Stimulated activated CD4-positive, alpha-beta T cell treated with anti-CD3 and anti-CD28 coated beads, Interleukin-4, amount 100 ng/mL, for 24 hours (primary cell): ENCODE results near the gene HRG.
"Not testable (repeated sequence)": the region's sequence is repeated elsewhere in the genome, so short reads cannot be mapped to it uniquely, and the experiment has no call there.

Source experiments
- DNase-seq: peaks from one replicate; pipeline ENCODE4 v3.0.0-alpha.2; 2020

The HRG gene

GRCh38 chr3:186682812-186683211 is 17.0 kb downstream of the HRG start:
- DNase-seq, result no peak

- no peak for DNase-seq
Measured at GRCh38 chr3:186683979-186684378, 18.2 kb downstream of the HRG start.

- DNase-seq, result not testable (repeated sequence)
Measured at GRCh38 chr3:186686475-186686874, 20.7 kb downstream of the HRG start.

- no peak for DNase-seq
Measured at GRCh38 chr3:186687120-186687651, 21.4 kb downstream of the HRG start.

GRCh38 chr3:186690304-186690703 is 24.5 kb downstream of the HRG start:
- DNase-seq, result not testable (repeated sequence)

GRCh38 chr3:186691676-186692075 is 25.9 kb downstream of the HRG start:
- no peak for DNase-seq

- DNase-seq, result no peak
Measured at GRCh38 chr3:186693843-186694242, 28.0 kb downstream of the HRG start.

GRCh38 chr3:186694288-186695032 is 28.6 kb downstream of the HRG start:
- DNase-seq, result no peak

- no peak for DNase-seq
Measured at GRCh38 chr3:186696522-186696921, 30.7 kb downstream of the HRG start.

- no peak for DNase-seq
Measured at GRCh38 chr3:186697510-186697909, 31.7 kb downstream of the HRG start.

- no peak for DNase-seq
Measured at GRCh38 chr3:186700267-186700666, 34.5 kb downstream of the HRG start.

GRCh38 chr3:186702451-186702850 is 36.6 kb downstream of the HRG start:
- not testable (repeated sequence) for DNase-seq

GRCh38 chr3:186705882-186706780 is 40.3 kb downstream of the HRG start:
- peak; percentile 33 for DNase-seq

- DNase-seq, result no peak
Measured at GRCh38 chr3:186708983-186709679, 43.3 kb downstream of the HRG start.

GRCh38 chr3:186710694-186711093 is 44.9 kb downstream of the HRG start:
- not testable (repeated sequence) for DNase-seq

- DNase-seq, result no peak
Measured at GRCh38 chr3:186713499-186713898, 47.7 kb downstream of the HRG start.

- no peak for DNase-seq
Measured at GRCh38 chr3:186717039-186717457, 51.2 kb downstream of the HRG start, which contains the start of gene KNG1. TSS of gene KNG1 (plus strand) at chr3:186717359. CDS start at chr3:186717543, 184 bp downstream.

- DNase-seq, result no peak
Measured at GRCh38 chr3:186719945-186720739, 54.3 kb downstream of the HRG start.

- no peak for DNase-seq
Measured at GRCh38 chr3:186722457-186722856, 56.6 kb downstream of the HRG start.

GRCh38 chr3:186724911-186725310 is 59.1 kb downstream of the HRG start:
- DNase-seq, result no peak
